HFFc6 (cell line): Measurements from ENCODE around the gene ZNF747. TPM values are rescaled to one million over a fixed set of nuclear protein-coding genes. Genes with fewer than 3 reads are reported as not detected.

Experiments used
- DNase-seq: peaks from one replicate; pipeline ENCODE4 v3.0.0-alpha.2; 2018
- H3K27ac Mint-ChIP-seq: 2 replicates; pipeline ENCODE4 v1.8.0; 2020; ENCODE audit warnings: mild to moderate bottlenecking, mixed read lengths
- H3K27me3 Mint-ChIP-seq: 2 replicates; pipeline ENCODE4 v1.8.0; 2021; ENCODE audit warnings: mild to moderate bottlenecking, moderate library complexity, mixed read lengths; ENCODE audit not compliant: insufficient read depth
- H3K36me3 Mint-ChIP-seq: 2 replicates; pipeline ENCODE4 v1.8.0; 2021; ENCODE audit warnings: low read depth, mixed read lengths
- H3K4me1 Mint-ChIP-seq: 2 replicates; pipeline ENCODE4 v1.8.0; 2020; ENCODE audit warnings: low read depth, mixed read lengths
- H3K4me3 Mint-ChIP-seq: 2 replicates; pipeline ENCODE4 v1.8.0; 2020; ENCODE audit warnings: mild to moderate bottlenecking, moderate library complexity, mixed read lengths
- H3K9me3 Mint-ChIP-seq: 2 replicates; pipeline ENCODE4 v1.8.0; 2020; ENCODE audit warnings: mild to moderate bottlenecking, mixed read lengths
- CTCF ChIP-seq: fragments of 200-600 bp; sonication (generic); IDR thresholded peaks from 2 replicates; pipeline ENCODE4 v1.5.0; 2021; ENCODE audit warnings: antibody characterized with exemption, mild to moderate bottlenecking
- total RNA-seq, 6 experiments: library from RNA; stranded (reverse); fragmentation: NEBNext Ultra II Directional; extraction: Animal tissue kit (Norgen Biotek cat#: 25700); gene quantifications; 2 replicates in 1 of 6; 3 replicates in 5 of 6; pipeline ENCODE4 v1.2.3, GENCODE V29; 2021

ZNF747 gene
- total RNA-seq, 6 experiments from 2014 or later = 3.2 to 4.7 (median 3.8) TPM

- H3K4me3 Mint-ChIP-seq = peak overlapping the region; percentile 58
- H3K27ac Mint-ChIP-seq = peak overlapping the region; percentile 40; the same call in 1 of the 2 replicates
- peaks cover 11% of the 10 kb centered on the region for H3K36me3 Mint-ChIP-seq
- no peak for TF ChIP-seq CTCF
- H3K27me3 Mint-ChIP-seq = no peaks in the 10 kb centered on the region; the same call in 1 of the 2 replicates
- DNase-seq = no peak
- H3K9me3 Mint-ChIP-seq = no peaks in the 10 kb centered on the region
- H3K4me1 Mint-ChIP-seq = peaks cover 17% of the 10 kb centered on the region
Observed at GRCh38 chr16:30556125-30556473, 21.4 kb upstream of the ZNF747 start.

GRCh38 chr16:30555315-30556124, 20.9 kb upstream of the ZNF747 start:
- Mint-ChIP-seq H3K27ac (0 out of 2 replicates have a peak overlapping the region, but pooled peaks have one; percentile 40), H3K36me3 (peaks cover 11% of the 10 kb centered on the region), H3K4me3 (no peak overlapping the region), H3K27me3 (no peaks in the 10 kb centered on the region; the same call in 1 of the 2 replicates), H3K4me1 (peaks cover 17% of the 10 kb centered on the region), H3K9me3 (no peaks in the 10 kb centered on the region)
- DNase-seq = no peak
- no peak for TF ChIP-seq CTCF

- peaks cover 17% of the 10 kb centered on the region for H3K4me1 Mint-ChIP-seq
- no peak for TF ChIP-seq CTCF
- no peak overlapping the region for H3K4me3 Mint-ChIP-seq
- no peaks in the 10 kb centered on the region; the same call in 1 of the 2 replicates for H3K27me3 Mint-ChIP-seq
- no peak for DNase-seq
- H3K9me3 Mint-ChIP-seq = no peaks in the 10 kb centered on the region
- H3K27ac Mint-ChIP-seq = no peak overlapping the region
- peaks cover 11% of the 10 kb centered on the region for H3K36me3 Mint-ChIP-seq
Observed at GRCh38 chr16:30554557-30555314, 20.1 kb upstream of the ZNF747 start.

- H3K4me1 Mint-ChIP-seq = peaks cover 17% of the 10 kb centered on the region
- no peak for DNase-seq
- H3K4me3 Mint-ChIP-seq = no peak overlapping the region
- TF ChIP-seq CTCF = no peak
- no peak overlapping the region for H3K27ac Mint-ChIP-seq
- no peaks in the 10 kb centered on the region; the same call in 1 of the 2 replicates for H3K27me3 Mint-ChIP-seq
- peaks cover 11% of the 10 kb centered on the region for H3K36me3 Mint-ChIP-seq
- no peaks in the 10 kb centered on the region for H3K9me3 Mint-ChIP-seq
Observed at GRCh38 chr16:30553393-30553899, 18.8 kb upstream of the ZNF747 start.

- Mint-ChIP-seq H3K27me3 (peaks cover under 1% of the 10 kb centered on the region), H3K36me3 (peaks cover 11% of the 10 kb centered on the region), H3K27ac (no peak overlapping the region), H3K9me3 (no peaks in the 10 kb centered on the region), H3K4me1 (peaks cover 17% of the 10 kb centered on the region), H3K4me3 (no peak overlapping the region)
- no peak for TF ChIP-seq CTCF
- no peak for DNase-seq
Observed at GRCh38 chr16:30552956-30553355, 18.3 kb upstream of the ZNF747 start.
